HG02885 (cell line): Measurements from ENCODE around the gene CROCC.

ENCODE experiments used
- ATAC-seq: cut with Tn5 transposase; IDR thresholded peaks from one replicate; pipeline ENCODE4 v1.9.1; 2021; ENCODE audit warnings: mild to moderate bottlenecking; ENCODE audit not compliant: unreplicated experiment, poor library complexity

Gene CROCC

GRCh38 chr1:16978567-16979474 is 57.1 kb downstream of the CROCC start:
- ATAC-seq, result no peak

- no peak for ATAC-seq
Measured at GRCh38 chr1:16979475-16980327, 58.0 kb downstream of the CROCC start.

- no peak for ATAC-seq
Measured at GRCh38 chr1:16980473-16981268, 58.9 kb downstream of the CROCC start, which contains the start of gene MFAP2. Gene MFAP2, minus strand, starts transcription at chr1:16980620. Its CDS starts 2,347 bp downstream, at chr1:16978273.

GRCh38 chr1:16981269-16981849 is 59.6 kb downstream of the CROCC start:
- no peak for ATAC-seq

- no peak for ATAC-seq
Measured at GRCh38 chr1:16982902-16983301, 61.2 kb downstream of the CROCC start.

GRCh38 chr1:16983649-16984048 is 61.9 kb downstream of the CROCC start:
- no peak for ATAC-seq

GRCh38 chr1:16984717-16985116 is 63.0 kb downstream of the CROCC start:
- ATAC-seq, result no peak

GRCh38 chr1:16986113-16986512 is 64.4 kb downstream of the CROCC start:
- no peak for ATAC-seq

- ATAC-seq, result no peak
Measured at GRCh38 chr1:16986560-16986959, 64.8 kb downstream of the CROCC start.

- no peak for ATAC-seq
Measured at GRCh38 chr1:16986962-16987361, 65.2 kb downstream of the CROCC start.

GRCh38 chr1:16988210-16988609 is 66.5 kb downstream of the CROCC start:
- no peak for ATAC-seq

- no peak for ATAC-seq
Measured at GRCh38 chr1:16989676-16990391, 68.1 kb downstream of the CROCC start.

GRCh38 chr1:16991571-16991970 is 69.8 kb downstream of the CROCC start:
- ATAC-seq, result no peak

- ATAC-seq, result no peak
Measured at GRCh38 chr1:16992102-16992501, 70.4 kb downstream of the CROCC start.

GRCh38 chr1:16992675-16993074 is 70.9 kb downstream of the CROCC start:
- no peak for ATAC-seq

- no peak for ATAC-seq
Measured at GRCh38 chr1:16993521-16994038, 71.8 kb downstream of the CROCC start.

GRCh38 chr1:16996845-16997244 is 75.1 kb downstream of the CROCC start:
- ATAC-seq, result no peak

- no peak for ATAC-seq
Measured at GRCh38 chr1:16998589-16998988, 76.9 kb downstream of the CROCC start.

GRCh38 chr1:16999863-17000262 is 78.1 kb downstream of the CROCC start:
- no peak for ATAC-seq
